ENCODE measurements around the gene ZNF627.
"Not testable (repeated sequence)": the region's sequence is repeated elsewhere in the genome, so short reads cannot be mapped to it uniquely, and the experiment has no call there.

ZNF627 gene

GRCh38 chr19:11597202-11598102 lies at the start of gene ZNF627:
Gene ZNF627 (plus strand): TSS chr19:11597483. CDS start chr19:11597628, 145 bp downstream.
- peak; percentile 99 for DNase-seq

- DNase-seq = no peak
Measured at GRCh38 chr19:11547929-11548700, 49.2 kb upstream of the ZNF627 start.

DNA sequence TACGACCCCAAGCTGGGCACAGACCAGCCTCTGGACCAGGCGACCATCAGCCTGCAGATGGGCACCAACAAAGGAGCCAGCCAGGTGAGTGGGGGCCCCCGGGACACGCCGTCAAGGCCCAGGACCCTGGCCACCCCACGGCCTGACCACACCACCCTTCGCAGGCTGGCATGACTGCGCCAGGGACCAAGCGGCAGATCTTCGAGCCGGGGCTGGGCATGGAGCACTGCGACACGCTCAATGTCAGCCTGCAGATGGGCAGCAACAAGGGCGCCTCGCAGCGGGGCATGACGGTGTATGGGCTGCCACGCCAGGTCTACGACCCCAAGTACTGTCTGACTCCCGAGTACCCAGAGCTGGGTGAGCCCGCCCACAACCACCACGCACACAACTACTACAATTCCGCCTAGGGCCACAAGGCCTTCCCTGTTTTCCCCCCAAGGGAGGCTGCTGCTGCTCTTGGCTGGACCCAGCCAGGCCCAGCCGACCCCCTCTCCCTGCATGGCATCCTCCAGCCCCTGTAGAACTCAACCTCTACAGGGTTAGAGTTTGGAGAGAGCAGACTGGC lies 47.8 kb upstream of the ZNF627 start:
- no peak for DNase-seq

GRCh38 chr19:11550265-11550664 lies 47.0 kb upstream of the ZNF627 start:
- no peak for DNase-seq

DNA sequence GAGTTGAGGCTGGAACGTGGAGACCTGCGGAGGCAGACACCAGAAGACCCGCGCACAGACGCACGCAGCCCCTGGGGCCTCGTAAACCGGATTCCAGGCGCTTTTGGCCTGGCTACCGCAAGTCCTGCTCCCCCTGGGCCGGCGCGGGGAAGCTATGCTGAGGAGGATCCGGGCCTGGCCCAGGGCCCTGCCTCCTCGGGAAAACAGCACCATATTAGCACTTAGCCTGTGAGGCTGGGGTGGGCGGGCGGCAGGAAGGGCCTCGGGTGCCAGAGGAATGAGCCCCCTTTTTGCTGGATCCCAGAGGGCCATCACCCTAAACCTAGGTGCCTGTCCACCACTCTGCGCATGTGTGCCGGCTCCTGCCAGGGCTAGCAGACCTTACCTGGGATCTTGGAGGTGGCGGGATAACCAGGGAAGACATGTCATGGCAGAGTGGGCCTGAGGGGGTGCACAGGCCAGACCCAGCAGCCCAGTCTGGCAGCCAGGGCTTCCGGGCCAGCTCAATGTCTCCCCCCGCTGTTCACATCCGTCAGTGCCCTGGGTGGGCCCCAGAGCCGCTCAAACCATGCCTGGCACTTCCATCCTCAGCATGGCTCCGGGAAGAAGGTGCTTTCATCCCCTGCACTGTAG lies 45.6 kb upstream of the ZNF627 start:
- peak; percentile 48 for DNase-seq

DNA sequence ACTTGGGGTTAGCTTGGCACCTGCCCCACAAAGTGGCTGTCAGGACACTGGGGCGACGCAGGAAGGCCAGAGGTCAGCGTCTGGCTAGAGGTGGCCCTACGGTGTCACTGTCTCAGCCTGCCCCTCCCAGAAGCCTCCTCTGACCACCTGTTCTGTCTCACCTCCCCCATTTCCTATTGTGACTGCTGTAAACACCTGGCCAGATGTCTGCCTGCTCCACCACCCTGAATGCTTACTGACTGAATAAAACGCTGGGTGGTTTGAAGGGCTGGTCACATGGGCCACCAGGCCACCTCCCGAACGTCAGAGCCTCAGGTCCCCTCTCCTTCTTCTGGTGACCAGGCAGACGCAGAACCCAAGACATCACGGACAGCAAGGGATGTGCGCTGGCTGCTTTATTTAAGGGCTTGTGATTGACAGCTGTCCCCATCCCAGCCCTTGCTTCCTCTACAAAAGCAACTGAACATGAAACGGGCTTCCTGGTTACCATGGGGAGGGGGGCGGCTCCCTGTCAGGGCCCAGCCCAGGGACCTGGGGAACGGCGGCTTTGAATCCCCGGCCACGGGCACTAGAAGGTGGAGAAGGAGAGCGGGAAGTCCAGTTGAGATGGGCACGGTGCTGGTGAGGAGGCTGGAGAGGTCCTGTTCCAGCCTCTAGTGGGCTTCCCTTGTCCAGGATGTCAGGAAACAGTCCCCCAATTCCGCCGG lies 44.5 kb upstream of the ZNF627 start:
- DNase-seq = no peak

DNA sequence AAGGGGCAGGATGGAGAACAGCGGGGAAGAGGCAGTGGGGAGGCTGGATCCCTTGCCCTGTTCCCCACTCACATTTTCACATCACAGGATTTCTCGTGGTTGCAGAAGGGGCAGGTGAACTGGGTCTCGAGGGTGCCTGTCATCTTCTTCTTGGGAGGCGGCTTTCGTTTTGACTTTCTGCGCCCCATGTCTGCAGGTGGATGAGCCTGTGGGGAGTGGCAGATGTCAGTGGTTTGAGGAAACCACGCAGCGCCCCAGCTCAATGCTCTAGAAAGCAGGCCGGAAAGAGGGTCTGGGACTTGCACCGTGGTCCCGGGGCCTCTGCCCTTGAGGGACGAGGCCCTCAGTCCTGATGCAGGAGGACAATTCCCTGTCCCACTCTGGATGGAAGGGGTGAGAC lies 43.1 kb upstream of the ZNF627 start:
- DNase-seq = no peak

DNA sequence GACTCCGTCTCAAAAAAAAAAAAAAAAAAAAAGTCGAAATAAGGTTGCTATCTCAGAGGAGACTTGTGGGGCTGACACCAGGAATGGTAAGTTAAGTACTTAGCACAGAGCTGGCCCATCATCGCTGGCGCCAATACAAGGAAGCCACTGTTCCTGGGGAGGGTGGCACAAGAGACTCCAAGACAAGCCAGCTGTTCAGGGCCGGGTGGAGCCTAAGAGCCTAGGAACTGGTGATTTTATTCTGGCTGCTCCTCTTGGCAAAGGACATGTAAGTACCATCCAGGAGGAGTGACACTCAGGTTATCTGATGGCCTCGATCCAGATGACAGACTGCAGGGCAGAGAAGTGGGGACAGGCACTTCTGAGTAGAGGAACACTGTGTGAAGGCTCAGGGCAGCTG lies 42.0 kb upstream of the ZNF627 start:
- DNase-seq = no peak

DNA sequence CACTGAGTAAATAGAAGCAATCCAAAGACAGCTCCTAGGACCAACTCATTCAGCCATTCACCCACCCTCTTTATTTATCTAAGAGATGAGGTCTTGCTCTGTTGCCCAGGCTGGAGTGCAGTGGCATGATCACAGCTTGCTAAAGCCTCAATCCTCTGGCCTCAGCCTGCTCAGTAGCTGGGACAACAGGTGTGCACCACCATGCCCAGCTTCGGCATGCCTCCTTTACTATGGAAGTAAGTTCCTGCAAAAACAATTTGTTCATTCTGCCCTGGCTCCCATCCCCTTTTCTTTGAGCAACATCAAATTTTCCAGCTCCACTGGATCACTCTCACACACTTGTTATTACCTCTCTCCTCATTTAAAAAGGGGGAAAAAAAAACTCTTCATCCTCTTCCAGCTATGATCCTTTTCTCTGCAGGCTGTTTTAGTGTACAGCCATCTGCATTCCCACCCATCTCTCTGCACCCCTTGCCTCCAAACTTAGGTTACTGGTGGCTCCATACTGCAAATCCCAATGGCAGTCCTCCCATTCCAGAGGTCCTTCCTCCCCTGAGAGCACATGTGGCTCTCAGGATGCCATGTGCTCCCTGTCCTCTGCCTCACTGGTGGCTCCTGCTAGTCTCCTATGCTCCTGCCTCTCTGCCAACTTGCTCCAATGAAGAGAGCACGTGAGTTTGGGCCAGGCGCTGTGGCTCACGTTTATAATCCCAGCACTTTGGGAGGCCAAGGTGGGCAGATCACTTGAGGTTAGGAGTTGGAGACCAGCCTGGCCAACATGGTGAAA lies 40.5 kb upstream of the ZNF627 start:
- DNase-seq = no peak

GRCh38 chr19:11558881-11559828 lies 38.1 kb upstream of the ZNF627 start, which contains the start of gene ELOF1:
Gene ELOF1 (minus strand): TSS chr19:11559230. CDS start chr19:11554347, 4,883 bp downstream.
- DNase-seq = peak; percentile 97

- peak; percentile 74 for DNase-seq
Measured at GRCh38 chr19:11560404-11561051, 36.8 kb upstream of the ZNF627 start.

DNA sequence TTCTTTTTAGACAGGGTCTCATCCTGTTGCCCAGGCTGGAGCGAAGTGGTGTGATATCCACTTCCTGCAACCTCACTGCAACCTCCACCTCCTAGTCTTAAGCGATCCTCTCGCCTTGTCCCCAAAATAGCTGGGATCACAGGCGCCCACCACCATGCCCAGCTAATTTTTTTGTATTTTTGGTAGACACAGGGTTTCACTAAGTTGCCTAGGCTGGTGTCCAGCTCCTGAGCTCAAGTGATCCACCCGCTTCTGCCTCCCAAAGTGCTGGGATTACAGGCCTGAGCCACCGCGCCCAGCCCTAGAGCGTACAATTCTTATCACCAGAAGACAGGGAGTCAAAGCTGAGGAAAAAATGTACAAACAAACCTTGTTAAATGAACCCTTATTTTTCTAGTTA lies 33.8 kb upstream of the ZNF627 start:
- no peak for DNase-seq

DNA sequence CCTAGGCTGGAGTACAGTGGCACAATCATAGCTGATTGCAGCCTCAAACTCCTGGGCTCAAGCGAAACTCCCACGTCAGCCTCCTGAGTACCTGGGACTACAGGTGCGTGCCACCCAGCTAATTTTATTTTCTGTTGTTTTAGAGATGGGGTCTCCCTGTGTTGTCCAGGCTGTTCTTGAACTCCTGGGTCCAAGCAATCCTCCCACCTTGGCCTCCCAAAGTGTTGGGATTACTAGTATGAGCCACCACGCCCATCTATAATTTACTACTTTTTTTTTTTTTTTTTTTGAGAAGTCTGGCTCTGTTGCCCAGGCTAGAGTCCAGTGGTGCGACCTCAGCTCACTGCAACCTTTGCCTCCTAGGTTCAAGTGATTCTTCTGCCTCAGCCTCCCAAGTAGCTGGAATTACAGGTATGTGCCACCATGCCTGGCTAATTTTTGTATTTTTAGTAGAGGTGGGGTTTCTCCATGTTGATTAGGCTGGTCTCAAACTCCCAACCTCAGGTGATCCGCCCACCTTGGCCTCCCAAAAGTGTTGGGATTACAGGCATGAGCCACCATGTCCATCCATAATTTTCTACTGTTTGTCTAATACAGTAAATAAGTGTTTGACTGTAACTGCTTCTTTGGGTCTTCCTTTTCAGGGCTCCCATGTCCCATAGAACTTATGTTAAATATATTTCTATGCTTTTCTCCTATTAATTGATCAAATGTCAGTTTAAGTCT lies 33.0 kb upstream of the ZNF627 start:
- DNase-seq = not testable (repeated sequence)

GRCh38 chr19:11565649-11565980 lies 31.7 kb upstream of the ZNF627 start:
- not testable (repeated sequence) for DNase-seq

DNA sequence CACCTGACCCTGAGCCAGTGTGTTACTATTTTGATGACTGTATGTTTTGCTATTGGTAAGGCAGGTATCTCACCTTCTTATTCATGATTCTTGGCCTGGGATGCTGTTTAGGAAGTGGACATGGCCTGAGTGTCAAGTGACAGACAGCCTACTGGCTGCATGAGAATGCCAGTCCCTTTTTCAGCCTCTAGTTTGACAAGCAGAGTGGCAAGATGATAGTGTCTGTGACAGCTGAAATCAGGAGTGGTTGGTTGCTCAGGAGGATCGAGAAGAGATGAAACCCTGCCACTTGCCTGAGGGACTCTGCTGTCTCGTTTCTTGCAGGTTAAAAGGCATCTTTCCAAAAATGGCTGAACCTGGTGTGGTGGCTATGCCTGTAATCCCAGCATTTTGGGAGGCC lies 31.1 kb upstream of the ZNF627 start:
- DNase-seq = no peak

DNA sequence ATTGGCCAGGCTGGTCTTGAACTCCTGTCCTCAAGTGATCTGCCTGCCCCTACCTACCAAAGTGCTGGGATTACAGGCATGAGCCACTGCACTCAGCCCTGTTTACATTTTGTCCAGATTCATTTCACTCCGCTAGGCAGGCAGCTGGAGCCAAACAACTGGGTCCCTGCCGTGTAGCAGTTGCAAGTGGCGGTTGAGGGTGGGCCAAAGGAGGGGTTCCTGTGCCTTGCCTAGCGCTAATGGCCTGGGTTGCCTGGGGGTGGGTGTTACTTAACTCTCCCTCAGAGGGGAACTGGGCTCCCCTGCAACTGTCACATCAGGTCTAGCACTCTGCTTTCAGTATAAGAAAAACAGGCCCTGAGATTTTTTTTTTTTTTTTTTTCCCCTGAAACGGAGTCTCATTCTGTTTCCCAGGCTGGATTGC lies 27.2 kb upstream of the ZNF627 start:
- DNase-seq = no peak

DNA sequence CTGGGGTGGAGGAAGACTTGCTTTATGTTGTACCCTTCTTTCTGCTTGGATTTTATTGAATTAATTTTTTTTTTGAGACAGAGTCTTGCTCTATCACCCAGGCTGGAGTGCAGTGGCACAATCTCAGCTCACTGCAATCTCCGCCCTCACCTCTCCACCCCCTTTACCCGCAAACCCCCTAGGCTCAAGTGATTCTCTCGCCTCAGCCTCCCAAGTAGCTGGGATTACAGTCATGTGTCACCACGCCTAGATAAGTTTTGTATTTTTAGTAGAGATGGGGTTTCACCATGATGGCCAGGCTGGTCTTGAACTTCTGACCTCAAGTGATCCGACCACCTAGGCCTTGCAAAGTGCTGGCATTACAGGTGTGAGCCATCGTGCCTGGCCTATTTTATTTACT lies 23.9 kb upstream of the ZNF627 start:
- not testable (repeated sequence) for DNase-seq

DNA sequence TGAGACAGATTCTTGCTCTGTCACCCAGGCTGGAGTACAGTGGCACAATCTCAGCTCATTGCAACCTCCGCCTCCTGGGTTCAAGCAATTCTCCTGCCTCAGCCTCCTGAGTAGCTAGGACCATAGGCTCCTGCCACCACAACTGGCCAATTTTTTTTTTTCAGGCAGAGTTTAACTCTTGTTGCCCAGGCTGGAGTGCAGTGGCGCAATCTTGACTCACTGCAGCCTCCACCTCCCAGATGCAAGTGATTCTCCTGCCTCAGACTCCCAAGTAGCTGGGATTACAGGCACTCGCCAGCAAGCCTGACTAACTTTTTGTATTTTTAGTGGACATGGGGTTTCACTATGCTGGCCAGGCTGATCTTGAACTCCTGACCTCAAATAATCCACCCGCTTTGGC lies 23.5 kb upstream of the ZNF627 start:
- DNase-seq = not testable (repeated sequence)

DNA sequence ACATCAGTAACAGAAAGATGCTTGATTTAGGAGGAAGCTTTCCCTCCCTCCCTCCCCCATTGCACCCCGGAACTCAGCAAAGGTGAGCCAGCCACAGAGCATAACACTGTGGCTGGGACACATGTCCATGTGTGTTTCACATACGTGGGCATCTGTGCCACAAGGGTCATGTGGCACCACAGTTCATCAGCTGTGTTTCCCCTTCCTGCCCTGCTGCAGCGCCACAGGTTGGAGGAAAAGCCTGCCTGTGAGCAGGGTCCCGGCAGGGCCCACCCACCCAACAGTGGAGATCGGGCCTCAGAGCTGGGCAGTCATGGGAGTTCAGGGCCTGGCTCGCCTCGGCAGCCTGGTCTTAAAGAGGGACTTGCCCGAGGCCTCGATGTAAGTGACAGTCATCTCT lies 22.6 kb upstream of the ZNF627 start:
- DNase-seq = no peak
